T-helper 2 cell treated with Interferon-gamma antibody and Interleukin-4, amounts not matched to agents 100 ng/mL and 5 ng/mL, for 36 hours (primary cell): Measurements from ENCODE around the gene IMMP2L. TPM values are rescaled to one million over a fixed set of nuclear protein-coding genes. Genes with fewer than 3 reads are reported as not detected.

Experiments used
- intact Hi-C: fragments of 100-400 bp; cut with micrococcal nuclease; formaldehyde crosslinking; loops from one replicate; pipeline ENCODE4 v1.15.1; 2023
- total RNA-seq: library from RNA; stranded (reverse); gene quantifications from 2 replicates; pipeline ENCODE4 v1.2.3, GENCODE V29; 2022

Gene IMMP2L
- total RNA-seq, 1 donor from 2014 or later, result 8.0 TPM

- intact Hi-C loops, result loop anchor here (1.0 to 5.0 kb wide), 3 partner anchors 107 to 176 kb away; no protein-coding TSS in a partner anchor
Measured at GRCh38 chr7:110905773-110906566, 656.3 kb downstream of the IMMP2L start.

- intact Hi-C loops, result no loop called here
Measured at GRCh38 chr7:110898516-110898915, 663.8 kb downstream of the IMMP2L start.

GRCh38 chr7:110897538-110897937 lies 664.8 kb downstream of the IMMP2L start:
- intact Hi-C loops, result no loop called here

- intact Hi-C loops, result no loop called here
Measured at GRCh38 chr7:110894111-110894510, 668.2 kb downstream of the IMMP2L start.

GRCh38 chr7:110891197-110891596 lies 671.1 kb downstream of the IMMP2L start:
- intact Hi-C loops, result no loop called here

- intact Hi-C loops, result no loop called here
Measured at GRCh38 chr7:110890101-110890500, 672.2 kb downstream of the IMMP2L start.

GRCh38 chr7:110889335-110889734 lies 673.0 kb downstream of the IMMP2L start:
- intact Hi-C loops, result no loop called here

- intact Hi-C loops, result no loop called here
Measured at GRCh38 chr7:110888641-110889040, 673.7 kb downstream of the IMMP2L start.

- intact Hi-C loops, result no loop called here
Measured at GRCh38 chr7:110885474-110885873, 676.8 kb downstream of the IMMP2L start.

- intact Hi-C loops, result no loop called here
Measured at GRCh38 chr7:110881721-110882120, 680.6 kb downstream of the IMMP2L start.

- intact Hi-C loops, result no loop called here
Measured at GRCh38 chr7:110880971-110881370, 681.3 kb downstream of the IMMP2L start.

GRCh38 chr7:110877016-110877415 lies 685.3 kb downstream of the IMMP2L start:
- intact Hi-C loops, result no loop called here

GRCh38 chr7:110875346-110875745 lies 686.9 kb downstream of the IMMP2L start:
- intact Hi-C loops, result no loop called here

- intact Hi-C loops, result no loop called here
Measured at GRCh38 chr7:110871856-110872255, 690.4 kb downstream of the IMMP2L start.

- intact Hi-C loops, result no loop called here
Measured at GRCh38 chr7:110870926-110871325, 691.4 kb downstream of the IMMP2L start.

GRCh38 chr7:110868458-110868857 lies 693.8 kb downstream of the IMMP2L start:
- intact Hi-C loops, result no loop called here

GRCh38 chr7:110867771-110868170 lies 694.5 kb downstream of the IMMP2L start:
- intact Hi-C loops, result no loop called here

- intact Hi-C loops, result no loop called here
Measured at GRCh38 chr7:110863258-110863657, 699.0 kb downstream of the IMMP2L start.

GRCh38 chr7:110861163-110861562 lies 701.1 kb downstream of the IMMP2L start:
- intact Hi-C loops, result no loop called here

GRCh38 chr7:110857106-110857505 lies 705.2 kb downstream of the IMMP2L start:
- intact Hi-C loops, result no loop called here

- intact Hi-C loops, result no loop called here
Measured at GRCh38 chr7:110856704-110857103, 705.6 kb downstream of the IMMP2L start.

GRCh38 chr7:110854651-110855050 lies 707.6 kb downstream of the IMMP2L start:
- intact Hi-C loops, result no loop called here

GRCh38 chr7:110854166-110854565 lies 708.1 kb downstream of the IMMP2L start:
- intact Hi-C loops, result no loop called here
